ENCODE measurements around the gene PTP4A1.
"Not testable (repeated sequence)": the region's sequence is repeated elsewhere in the genome, so short reads cannot be mapped to it uniquely, and the experiment has no call there.

Gene PTP4A1

DNA sequence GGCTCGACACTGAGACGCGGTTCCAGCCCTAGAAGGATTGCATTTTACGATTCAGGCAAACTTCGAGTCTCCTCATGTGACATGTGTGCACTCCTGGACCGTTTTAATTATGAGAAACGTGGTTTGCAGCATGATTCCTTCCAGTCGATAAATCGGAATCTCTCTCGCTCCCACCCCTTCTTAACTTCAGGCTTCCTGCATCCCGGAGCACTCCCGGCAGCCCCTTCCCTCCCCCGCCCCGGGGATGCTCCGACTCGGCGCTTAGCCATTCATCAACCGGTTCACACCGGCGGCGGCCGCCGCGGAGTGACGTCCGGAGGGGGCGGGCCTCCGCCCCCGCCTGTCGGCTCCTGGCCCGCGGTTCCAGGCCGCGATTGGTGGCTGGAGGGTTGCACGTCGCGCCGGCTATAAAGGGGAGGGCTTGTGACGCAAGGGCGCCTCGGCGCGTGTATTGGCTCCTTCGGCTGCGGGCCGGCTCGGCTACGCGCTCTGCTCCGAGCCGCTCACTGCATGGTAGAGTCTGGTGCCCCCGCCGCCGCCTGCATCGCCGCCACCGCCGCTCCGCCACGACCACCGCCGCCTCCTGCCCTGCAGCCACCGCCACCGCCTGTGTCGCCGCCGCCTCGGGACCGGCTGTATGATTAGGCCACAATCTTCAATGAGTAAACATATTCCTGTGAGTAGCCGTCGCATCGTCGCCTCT, at the start of gene PTP4A1, which contains the start of gene LOC128125822:
Gene PTP4A1, plus strand, starts transcription at position 437 of the 703 bp plus-strand sequence. CDS start 4,401 bp downstream, outside the sequence.
Gene LOC128125822, plus strand, starts transcription at position 437 of the 703 bp plus-strand sequence.
- peak within 1 kb of the TSS; percentile 84 for H3K4me3 ChIP-seq (ENCODE audit: low read length)
- no peak for TF ChIP-seq ZNF274 (IDR thresholded peaks at IDR 0.05; ENCODE audit: low read depth, low read length)

DNA sequence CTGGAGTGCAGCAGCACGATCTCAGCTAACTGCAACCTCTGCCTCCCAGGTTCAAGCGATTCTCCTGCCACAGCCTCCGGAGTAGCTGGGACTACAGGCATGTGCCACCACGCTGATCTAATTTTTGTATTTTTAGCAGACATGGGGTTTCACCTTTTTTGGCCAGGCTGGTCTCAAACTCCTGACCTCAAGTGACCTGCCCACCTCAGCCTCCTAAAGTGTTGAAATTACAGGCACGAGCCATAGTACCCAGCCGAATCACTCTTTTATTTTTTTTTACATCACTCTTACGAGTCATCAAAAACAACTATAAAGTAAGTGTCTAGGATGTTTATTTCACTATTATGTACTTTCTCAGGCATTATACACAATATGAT, 49.4 kb upstream of the PTP4A1 start:
- not testable (repeated sequence) for H3K4me3 ChIP-seq (ENCODE audit: low read length)

DNA sequence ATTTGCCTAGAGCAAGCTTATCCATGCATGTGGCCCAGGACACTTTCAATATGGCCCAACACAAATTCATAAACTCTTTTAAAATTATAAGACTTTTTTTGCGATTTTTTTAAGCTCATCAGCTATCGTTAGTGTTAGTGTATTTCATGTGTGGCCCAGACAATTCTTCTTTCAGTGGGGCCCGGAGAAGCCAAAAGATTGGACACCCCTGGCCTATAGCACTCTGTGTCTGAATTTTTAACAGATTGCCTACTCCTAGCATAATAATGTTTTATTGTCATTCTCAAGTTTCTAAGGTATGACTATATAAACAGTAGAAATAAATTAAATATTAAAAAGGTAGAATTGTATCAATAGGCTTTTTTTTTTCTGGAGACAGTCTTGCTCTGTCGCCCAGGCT, 48.6 kb upstream of the PTP4A1 start:
- TF ChIP-seq ZNF274 (IDR thresholded peaks at IDR 0.05; ENCODE audit: low read depth, low read length) = no peak

DNA sequence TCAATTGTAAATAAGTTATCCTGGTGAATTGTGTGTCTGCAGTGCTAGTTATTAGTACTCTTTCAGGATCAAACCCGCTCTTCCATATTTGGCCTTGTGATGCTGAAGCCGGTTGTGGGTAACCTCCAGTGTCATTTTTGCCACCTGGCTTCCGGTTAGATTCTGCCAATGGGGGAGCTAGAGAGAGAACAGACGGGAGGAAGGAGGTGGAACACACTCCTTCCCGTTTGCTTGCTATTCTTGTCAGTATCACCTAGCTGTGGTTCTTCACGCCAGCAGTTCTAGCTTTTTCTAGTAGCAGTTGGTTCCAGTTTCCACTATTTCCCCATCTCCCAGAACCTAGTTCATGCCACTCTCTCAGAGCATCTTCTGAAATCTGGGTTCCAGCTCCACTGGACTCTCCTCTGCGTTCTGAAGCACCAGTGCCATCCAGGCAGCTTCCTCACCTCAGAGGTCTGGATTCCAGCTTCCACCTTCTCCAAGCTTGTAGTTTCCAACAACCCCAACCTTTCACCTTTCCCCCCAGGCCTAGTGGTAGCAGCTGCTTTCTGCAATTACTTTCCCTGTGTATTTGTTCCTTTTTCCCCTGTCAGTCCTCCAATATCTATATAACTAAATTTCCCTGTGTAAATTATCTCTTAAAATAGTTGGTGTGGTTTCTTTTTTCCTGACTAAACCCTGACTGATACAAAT, 46.9 kb upstream of the PTP4A1 start:
- no peak overlapping the region for H3K4me3 ChIP-seq (ENCODE audit: low read length)
- no peak for TF ChIP-seq ZNF274 (IDR thresholded peaks at IDR 0.05; ENCODE audit: low read depth, low read length)

More for the DNA sequence above, 48.6 kb upstream of the PTP4A1 start:
- H3K4me3 ChIP-seq (ENCODE audit: low read length) = no peak overlapping the region

DNA sequence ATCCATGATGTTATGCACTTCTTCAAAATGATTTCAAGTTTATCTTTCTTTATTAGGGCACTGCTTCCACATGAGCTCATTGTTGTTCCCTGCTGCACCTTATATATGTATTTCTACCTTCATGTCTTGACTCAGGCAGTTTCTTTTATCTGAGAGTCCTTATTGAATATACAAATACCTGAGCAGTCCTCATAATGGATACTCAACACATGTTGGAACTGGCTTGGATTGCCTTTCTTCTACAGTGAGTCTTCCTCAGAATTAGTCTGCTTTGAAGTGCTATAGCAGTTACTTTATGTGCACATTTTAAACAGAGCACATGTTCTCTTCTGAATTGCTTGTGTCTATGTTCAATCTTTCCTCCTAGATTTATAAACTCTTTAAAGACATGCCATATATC, 45.3 kb upstream of the PTP4A1 start:
- TF ChIP-seq ZNF274 (IDR thresholded peaks at IDR 0.05; ENCODE audit: low read depth, low read length) = no peak
- H3K4me3 ChIP-seq (ENCODE audit: low read length) = no peak overlapping the region

DNA sequence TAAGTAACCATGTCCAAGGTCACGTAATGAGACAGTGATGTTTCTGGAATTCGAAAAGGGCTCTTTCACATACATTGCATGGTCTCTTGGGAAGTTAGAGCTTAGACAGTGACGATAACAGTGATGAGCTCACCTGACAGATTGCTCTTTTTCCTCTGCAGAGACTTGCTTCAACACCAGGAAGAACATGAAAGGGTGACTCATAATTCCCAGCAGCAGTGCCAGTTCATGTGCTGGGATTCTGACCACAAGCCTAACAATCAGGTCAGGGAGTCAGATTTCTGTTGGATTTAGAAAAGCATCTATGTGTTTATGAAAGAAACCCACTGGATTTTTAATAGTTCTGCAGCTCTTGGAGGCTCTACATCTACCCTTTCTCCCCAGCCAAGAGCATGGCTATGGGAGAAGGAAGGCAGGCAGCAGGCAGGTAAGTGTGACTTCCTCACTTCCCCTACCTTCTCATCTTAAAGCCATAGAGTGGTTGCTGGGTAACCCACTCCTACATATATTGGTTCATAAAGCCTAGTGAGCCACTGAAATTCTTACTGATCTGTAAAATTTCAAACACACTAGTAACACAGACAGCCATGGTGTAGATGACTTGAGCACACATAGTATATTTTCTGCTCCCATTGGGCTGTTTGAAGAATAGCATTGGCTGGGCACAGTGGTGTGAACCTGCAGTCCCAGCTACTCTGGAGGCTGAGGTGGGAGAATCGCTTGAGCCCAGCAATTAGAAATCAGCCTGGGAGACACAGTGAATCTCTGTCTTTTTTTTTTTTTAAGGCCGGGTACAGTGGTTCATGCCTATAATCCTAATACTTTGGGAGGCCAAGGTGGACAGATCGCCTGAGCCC, 44.4 kb upstream of the PTP4A1 start:
- H3K4me3 ChIP-seq (ENCODE audit: low read length) = no peak overlapping the region
- no peak for TF ChIP-seq ZNF274 (IDR thresholded peaks at IDR 0.05; ENCODE audit: low read depth, low read length)

DNA sequence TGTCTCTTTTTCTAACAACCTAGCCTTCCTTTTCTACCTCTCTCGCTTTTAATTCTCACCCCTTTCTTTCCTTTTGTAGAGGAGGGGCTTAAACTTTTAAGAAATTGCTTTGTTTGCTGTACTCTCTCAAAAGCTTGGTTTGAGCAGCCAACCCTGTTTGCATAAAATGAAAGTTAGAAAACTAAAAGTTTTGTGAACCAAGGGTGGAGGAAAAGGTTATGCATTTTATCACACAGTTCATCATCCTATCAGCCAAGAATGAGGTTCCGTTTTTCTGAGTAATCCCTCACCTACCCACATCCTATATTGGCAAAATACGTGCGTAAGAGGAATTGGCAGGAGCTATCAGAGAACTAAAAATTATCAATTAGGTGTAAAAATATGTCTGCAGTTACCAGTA, 42.8 kb upstream of the PTP4A1 start:
- no peak overlapping the region for H3K4me3 ChIP-seq (ENCODE audit: low read length)

DNA sequence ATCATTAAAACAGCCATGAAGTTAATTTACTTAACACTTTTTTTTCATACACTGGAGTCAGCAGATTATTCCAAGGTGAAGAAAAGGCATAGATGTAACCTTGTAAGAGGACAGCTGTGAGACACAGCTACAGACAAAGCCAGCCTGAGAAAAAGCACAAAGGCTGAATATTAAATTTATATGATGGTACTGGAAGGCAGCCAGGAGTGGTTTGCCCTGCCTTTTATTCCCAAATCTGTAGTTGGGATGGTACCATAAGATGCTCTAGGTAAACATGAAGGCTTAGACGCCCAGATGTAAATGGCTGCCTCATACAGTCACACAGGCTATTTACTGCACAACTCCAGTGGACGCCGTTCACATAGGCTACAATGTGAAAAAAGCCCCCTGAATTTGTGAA, 42.1 kb upstream of the PTP4A1 start:
- H3K4me3 ChIP-seq (ENCODE audit: low read length) = no peak overlapping the region
- TF ChIP-seq ZNF274 (IDR thresholded peaks at IDR 0.05; ENCODE audit: low read depth, low read length) = no peak

More for the DNA sequence above, 42.8 kb upstream of the PTP4A1 start:
- no peak for TF ChIP-seq ZNF274 (IDR thresholded peaks at IDR 0.05; ENCODE audit: low read depth, low read length)

DNA sequence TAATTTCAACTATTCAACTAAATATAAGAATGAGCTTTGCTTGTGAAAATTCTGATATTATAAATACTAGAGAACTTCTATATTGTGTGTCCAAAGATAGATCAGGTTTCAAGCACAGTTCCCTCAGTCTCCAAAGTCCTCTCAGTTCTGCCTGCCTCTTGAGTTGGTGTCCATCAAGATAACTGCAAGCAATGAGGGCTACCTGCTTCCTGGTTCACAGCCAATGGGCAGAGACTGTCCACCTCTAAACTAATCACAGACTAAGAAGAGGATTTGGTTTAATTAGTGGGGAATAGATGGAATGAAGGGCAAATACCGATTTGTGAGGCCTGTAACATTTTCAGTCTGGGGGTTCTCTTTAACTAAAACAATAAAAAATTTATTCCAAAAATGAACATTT, 41.3 kb upstream of the PTP4A1 start:
- no peak for TF ChIP-seq ZNF274 (IDR thresholded peaks at IDR 0.05; ENCODE audit: low read depth, low read length)
- no peak overlapping the region for H3K4me3 ChIP-seq (ENCODE audit: low read length)

DNA sequence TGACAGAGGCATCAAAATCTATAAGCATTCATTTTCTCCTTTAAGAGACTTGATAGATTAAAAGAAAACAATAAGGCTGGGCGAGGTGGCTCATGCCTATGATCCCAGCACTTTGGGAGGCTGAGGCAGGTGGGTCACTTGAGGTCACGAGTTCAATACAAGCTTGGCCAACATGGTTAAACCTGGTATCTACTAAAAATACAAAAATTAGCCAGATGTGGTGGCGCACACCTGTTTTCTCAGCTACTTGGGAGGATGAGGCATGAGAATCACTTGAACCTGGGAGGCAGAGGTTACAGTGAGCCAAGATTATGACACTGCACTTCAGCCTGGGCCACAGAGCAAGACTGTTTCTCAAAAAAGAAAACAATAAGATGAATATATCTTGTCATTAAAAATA, 39.3 kb upstream of the PTP4A1 start:
- no peak overlapping the region for H3K4me3 ChIP-seq (ENCODE audit: low read length)
- TF ChIP-seq ZNF274 (IDR thresholded peaks at IDR 0.05; ENCODE audit: low read depth, low read length) = no peak

DNA sequence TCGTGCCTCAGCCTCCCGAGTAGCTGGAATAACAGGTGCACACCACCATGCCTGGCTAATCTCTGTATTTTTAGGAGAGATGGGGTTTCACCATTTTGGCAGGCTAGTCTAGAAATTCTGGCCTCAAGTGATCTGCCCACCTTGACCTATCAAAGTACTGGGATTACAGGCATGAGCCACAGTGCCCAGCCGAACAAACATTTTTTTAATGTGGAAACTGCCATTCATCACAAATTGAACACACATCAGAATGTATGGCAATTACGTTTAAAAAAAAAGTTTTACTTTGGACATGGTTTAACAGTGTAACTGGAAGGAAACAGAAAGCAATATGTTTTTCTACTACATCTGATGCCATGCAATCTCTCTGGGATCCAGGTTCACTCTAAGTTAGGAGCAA, 38.3 kb upstream of the PTP4A1 start:
- no peak for TF ChIP-seq ZNF274 (IDR thresholded peaks at IDR 0.05; ENCODE audit: low read depth, low read length)
- H3K4me3 ChIP-seq (ENCODE audit: low read length) = no peak overlapping the region

DNA sequence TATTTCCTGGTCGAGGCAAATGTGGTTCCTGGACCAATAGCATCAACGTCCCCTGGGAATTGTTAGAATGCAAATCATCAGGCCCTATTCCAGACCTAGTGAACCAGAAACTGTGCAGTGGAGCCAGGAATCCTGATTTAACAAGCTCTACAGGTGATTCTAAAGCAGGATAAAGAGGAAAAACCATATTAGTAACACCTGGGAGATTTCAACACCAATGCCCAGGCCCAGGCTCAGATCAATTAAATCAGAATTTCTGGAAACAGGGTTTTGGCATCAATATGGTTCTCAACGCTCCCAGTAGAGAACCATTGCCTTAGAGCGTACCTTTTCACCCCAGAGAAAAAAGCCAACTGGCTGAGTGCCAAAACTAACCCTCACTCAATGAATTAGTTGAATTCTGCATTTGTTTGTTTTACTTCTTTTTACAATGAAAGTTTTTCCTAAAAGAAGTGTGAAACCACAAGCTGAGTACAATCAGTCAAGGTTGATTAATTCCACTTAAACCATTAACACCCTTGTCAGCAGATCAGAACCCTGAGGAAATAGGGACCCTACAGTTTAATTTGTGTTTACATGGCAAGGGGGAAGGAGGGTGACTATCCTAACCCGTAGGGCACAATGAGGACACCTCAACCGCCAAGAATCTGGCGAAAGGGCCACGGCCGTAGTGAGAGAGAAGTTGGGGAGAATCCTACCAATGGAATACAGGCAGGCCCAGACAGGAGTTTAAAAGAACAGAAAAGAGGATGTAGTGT, 34.9 kb upstream of the PTP4A1 start:
- no peak for TF ChIP-seq ZNF274 (IDR thresholded peaks at IDR 0.05; ENCODE audit: low read depth, low read length)
- H3K4me3 ChIP-seq (ENCODE audit: low read length) = no peak overlapping the region; the same call in 1 of the 2 replicates

DNA sequence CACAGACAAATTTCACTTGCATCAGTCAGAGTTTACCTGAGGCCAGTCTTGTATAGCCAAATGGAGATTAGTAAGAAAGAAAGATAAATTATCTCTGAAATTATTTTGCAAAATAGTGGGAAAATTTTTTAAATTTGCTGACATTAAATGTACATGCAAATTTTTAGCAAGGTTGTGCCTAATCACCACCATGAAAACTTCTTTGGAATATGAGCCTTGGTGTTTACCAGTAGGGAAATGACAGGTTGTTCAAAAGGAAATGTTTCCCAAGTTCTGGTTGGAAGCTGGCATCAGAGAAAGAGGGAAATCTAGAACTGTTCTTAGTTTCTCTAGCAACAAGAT, 34.4 kb upstream of the PTP4A1 start:
- no peak for TF ChIP-seq ZNF274 (IDR thresholded peaks at IDR 0.05; ENCODE audit: low read depth, low read length)
- H3K4me3 ChIP-seq (ENCODE audit: low read length) = no peak overlapping the region

DNA sequence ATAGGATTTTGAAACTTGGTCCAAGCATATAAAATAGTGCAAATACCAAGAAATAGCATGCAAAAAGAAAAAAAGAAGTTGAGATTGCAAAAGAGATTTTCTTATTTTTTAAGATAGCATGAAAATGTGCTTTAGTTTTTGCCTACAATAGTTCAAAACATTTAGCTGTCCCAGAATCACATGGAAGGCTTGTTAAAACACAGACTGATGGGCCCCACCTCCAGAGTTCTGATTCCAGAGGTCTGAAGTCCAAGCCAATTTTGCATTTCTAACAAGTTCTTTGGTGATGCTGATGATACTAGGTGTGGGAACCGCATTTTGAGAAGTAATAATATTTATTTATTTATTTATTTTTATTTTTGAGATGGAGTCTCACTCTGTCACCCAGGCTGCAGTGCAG, 33.7 kb upstream of the PTP4A1 start:
- TF ChIP-seq ZNF274 (IDR thresholded peaks at IDR 0.05; ENCODE audit: low read depth, low read length) = no peak
- H3K4me3 ChIP-seq (ENCODE audit: low read length) = no peak overlapping the region

Data from GM08714 (cell line).